Measurements from ENCODE around the gene CFAP97.
"Not testable (repeated sequence)": the region's sequence is repeated elsewhere in the genome, so short reads cannot be mapped to it uniquely, and the experiment has no call there.

CFAP97 gene

GRCh38 chr4:185213877-185214276 is 10.1 kb upstream of the CFAP97 start:
- H3K4me3 Mint-ChIP-seq = peak overlapping the region in 1 of 3 experiments; percentile 12
- no peak for TF ChIP-seq CTCF (IDR thresholded peaks at IDR 0.05; ENCODE audit: unreplicated experiment in 3 of 3)
- no peaks in the 10 kb centered on the region for H3K9me3 Mint-ChIP-seq
- H3K27me3 Mint-ChIP-seq (ENCODE audit: low read depth) = peaks cover 9% of the 10 kb centered on the region
- H3K36me3 Mint-ChIP-seq (ENCODE audit: low read depth) = no peaks in the 10 kb centered on the region
- H3K4me1 Mint-ChIP-seq = peaks cover 37% of the 10 kb centered on the region
- H3K27ac Mint-ChIP-seq = peak overlapping the region; percentile 8 to 20 (median 8)

DNA sequence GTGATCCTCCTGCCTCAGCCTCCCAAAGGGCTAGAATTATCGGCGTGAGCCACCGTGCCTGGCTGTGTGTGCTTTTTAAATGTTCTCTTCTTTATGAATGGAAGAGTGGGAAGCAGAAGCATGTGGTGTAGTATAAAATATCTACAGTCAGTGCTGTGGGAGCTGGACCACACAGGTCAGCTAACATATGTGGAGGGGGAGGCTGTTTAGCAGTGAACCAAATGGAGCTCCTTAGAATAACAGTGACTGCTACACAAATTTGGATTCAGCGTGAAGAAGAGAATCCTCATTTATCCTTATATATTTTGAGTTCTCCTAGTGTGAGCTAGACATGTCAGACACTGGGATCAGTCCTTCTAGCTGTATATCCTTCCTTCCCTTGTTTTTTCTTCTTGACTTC is 8.8 kb upstream of the CFAP97 start:
- no peak for TF ChIP-seq CTCF (IDR thresholded peaks at IDR 0.05; ENCODE audit: unreplicated experiment in 3 of 3)
- Mint-ChIP-seq H3K27me3 (ENCODE audit: low read depth) (peaks cover 16% of the 10 kb centered on the region), H3K4me3 (peak overlapping the region; percentile 59 to 76 (median 73)), H3K9me3 (no peaks in the 10 kb centered on the region), H3K36me3 (ENCODE audit: low read depth) (no peaks in the 10 kb centered on the region), H3K27ac (peak overlapping the region; percentile 61 to 70 (median 70)), H3K4me1 (peaks cover 37% of the 10 kb centered on the region)

GRCh38 chr4:185211641-185212040 is 7.8 kb upstream of the CFAP97 start:
- H3K4me3 Mint-ChIP-seq = peak overlapping the region; percentile 84 to 93 (median 90)
- H3K27me3 Mint-ChIP-seq (ENCODE audit: low read depth) = peaks cover 16% of the 10 kb centered on the region

GRCh38 chr4:185211035-185211434 is 7.2 kb upstream of the CFAP97 start:
- no peaks in the 10 kb centered on the region for H3K36me3 Mint-ChIP-seq (ENCODE audit: low read depth)
- no peaks in the 10 kb centered on the region for H3K9me3 Mint-ChIP-seq
- peaks cover 16% of the 10 kb centered on the region for H3K27me3 Mint-ChIP-seq (ENCODE audit: low read depth)
- no peak for TF ChIP-seq CTCF (IDR thresholded peaks at IDR 0.05; ENCODE audit: unreplicated experiment in 3 of 3)
- H3K4me1 Mint-ChIP-seq = peaks cover 32% of the 10 kb centered on the region
- peak overlapping the region; percentile 84 to 93 (median 90) for H3K4me3 Mint-ChIP-seq
- H3K27ac Mint-ChIP-seq = peak overlapping the region; percentile 73 to 77 (median 74)

More at GRCh38 chr4:185211641-185212040, 7.8 kb upstream of the CFAP97 start:
- Mint-ChIP-seq H3K27ac (peak overlapping the region in 2 of 3 experiments; percentile 11 to 74), H3K36me3 (ENCODE audit: low read depth) (no peaks in the 10 kb centered on the region), H3K9me3 (no peaks in the 10 kb centered on the region), H3K4me1 (peaks cover 32% of the 10 kb centered on the region)
- TF ChIP-seq CTCF (IDR thresholded peaks at IDR 0.05; ENCODE audit: unreplicated experiment in 3 of 3) = no peak

DNA sequence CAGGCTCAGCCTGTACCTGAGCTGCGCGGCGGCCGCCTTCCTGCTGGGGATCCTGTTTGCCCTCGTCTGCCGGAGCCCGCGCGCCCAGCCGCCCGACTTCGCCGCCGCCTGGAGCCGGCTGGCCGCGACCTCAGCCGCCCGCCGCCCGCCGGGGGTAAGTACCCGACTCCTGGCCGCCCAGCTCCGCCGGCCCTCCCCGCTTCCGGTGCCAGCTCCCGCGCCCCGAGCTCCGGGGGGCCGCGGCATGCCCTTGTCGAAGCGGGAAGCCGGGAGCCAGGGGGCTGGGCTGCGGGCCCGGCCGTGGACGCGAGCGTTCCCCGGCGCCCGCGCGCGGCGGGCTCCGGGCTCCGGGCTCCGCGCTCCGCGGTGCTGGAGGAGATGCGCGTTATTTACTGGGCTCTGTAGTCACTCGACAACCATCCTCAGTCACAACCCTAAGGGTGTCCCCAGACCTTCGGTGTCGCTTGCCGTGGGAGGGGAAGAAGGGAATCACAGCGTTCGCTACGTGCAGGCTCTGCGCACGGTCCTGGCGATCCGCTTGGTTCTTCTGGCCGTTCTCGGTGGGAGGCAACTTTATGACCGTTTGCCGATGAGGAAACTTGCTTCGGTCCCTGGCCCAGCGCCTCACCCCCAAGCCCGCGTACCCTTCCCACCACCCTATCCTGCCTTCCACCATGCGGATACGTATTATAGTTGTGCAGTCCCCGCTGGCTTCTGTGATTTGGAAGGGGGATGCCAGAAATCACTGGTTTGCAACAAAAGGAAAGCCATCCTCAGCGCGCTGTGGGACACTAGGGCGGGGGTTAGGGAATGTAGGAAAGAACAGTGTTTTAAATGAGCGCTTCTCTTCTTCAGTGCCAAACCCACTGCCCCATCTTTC is 6.5 kb upstream of the CFAP97 start:
- H3K27ac Mint-ChIP-seq = peak overlapping the region; percentile 73 to 77 (median 74)
- peaks cover 16% of the 10 kb centered on the region for H3K27me3 Mint-ChIP-seq (ENCODE audit: low read depth)

DNA sequence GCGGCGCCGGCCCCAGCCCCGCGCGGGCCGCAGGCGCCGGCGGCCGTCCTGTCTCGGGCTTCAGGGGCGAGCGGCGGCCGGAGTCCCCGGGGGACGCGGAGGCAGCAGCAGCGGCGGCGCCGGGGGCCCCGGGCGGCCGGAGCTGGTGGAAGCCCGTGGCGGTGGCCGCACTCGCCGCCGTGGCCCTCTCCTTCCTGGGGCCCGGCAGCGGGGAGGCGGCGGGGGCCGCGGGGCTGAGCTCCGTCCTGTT is 6.0 kb upstream of the CFAP97 start:
- not testable (repeated sequence) for H3K36me3 Mint-ChIP-seq (ENCODE audit: low read depth); H3K9me3 Mint-ChIP-seq; H3K27ac Mint-ChIP-seq; H3K4me3 Mint-ChIP-seq
- Mint-ChIP-seq H3K4me1 (peaks cover 35% of the 10 kb centered on the region), H3K27me3 (ENCODE audit: low read depth) (peaks cover 16% of the 10 kb centered on the region)

More for the DNA sequence above, 6.5 kb upstream of the CFAP97 start:
- TF ChIP-seq CTCF (IDR thresholded peaks at IDR 0.05; ENCODE audit: unreplicated experiment in 3 of 3) = no peak
- Mint-ChIP-seq H3K4me3 (peak overlapping the region; percentile 84 to 93 (median 90)), H3K4me1 (peaks cover 32% of the 10 kb centered on the region), H3K9me3 (no peaks in the 10 kb centered on the region), H3K36me3 (ENCODE audit: low read depth) (no peaks in the 10 kb centered on the region)
